IMR-90 (cell line): Measurements from ENCODE around the gene ASF1A.
A peak's percentile ranks its signal among the peaks of the same experiment; 100 is the strongest.

ENCODE experiments used
- CEBPB ChIP-seq: IDR thresholded peaks from 2 replicates; pipeline ENCODE4 v1.6.1; 2012; ENCODE audit warnings: low read depth, low read length, improper control_type of control experiment
- CTCF ChIP-seq: conservative IDR thresholded peaks from 2 replicates; pipeline ENCODE4 v1.5.1; 2012; ENCODE audit warnings: mild to moderate bottlenecking, low read depth, low read length, improper control_type of control experiment
- MAFK ChIP-seq: IDR thresholded peaks from 2 replicates; pipeline ENCODE4 v1.6.1; 2012; ENCODE audit warnings: low read depth, low read length, improper control_type of control experiment
- MAZ ChIP-seq: IDR thresholded peaks from 2 replicates; pipeline ENCODE4 v1.6.1; 2012; ENCODE audit warnings: low read depth, mild to moderate bottlenecking, low read length, improper control_type of control experiment, moderate library complexity, borderline replicate concordance
- MXI1 ChIP-seq: IDR thresholded peaks from 2 replicates; pipeline ENCODE4 v1.6.1; 2012; ENCODE audit warnings: low read depth, mild to moderate bottlenecking, low read length, moderate library complexity, borderline replicate concordance
- POLR2A ChIP-seq: IDR thresholded peaks from 2 replicates; pipeline ENCODE4 v1.6.1; 2012; ENCODE audit warnings: mild to moderate bottlenecking, low read depth, low read length
- RAD21 ChIP-seq: IDR thresholded peaks from 2 replicates; pipeline ENCODE4 v1.6.1; 2012; ENCODE audit warnings: low read length, improper control_type of control experiment
- SMC3 ChIP-seq: fragments of 150-350 bp; IDR thresholded peaks from 2 replicates; pipeline ENCODE4 v1.6.1; 2016; ENCODE audit warnings: low read depth, mild to moderate bottlenecking, antibody characterized with exemption, low read length, moderate library complexity
- TF ChIP-seq, protein P1 (sequence below): fragments of 150-350 bp; IDR thresholded peaks from 2 replicates; pipeline ENCODE4 v1.6.1; 2017; ENCODE audit warnings: mild to moderate bottlenecking, antibody characterized with exemption, low read length, low read depth

DNA sequence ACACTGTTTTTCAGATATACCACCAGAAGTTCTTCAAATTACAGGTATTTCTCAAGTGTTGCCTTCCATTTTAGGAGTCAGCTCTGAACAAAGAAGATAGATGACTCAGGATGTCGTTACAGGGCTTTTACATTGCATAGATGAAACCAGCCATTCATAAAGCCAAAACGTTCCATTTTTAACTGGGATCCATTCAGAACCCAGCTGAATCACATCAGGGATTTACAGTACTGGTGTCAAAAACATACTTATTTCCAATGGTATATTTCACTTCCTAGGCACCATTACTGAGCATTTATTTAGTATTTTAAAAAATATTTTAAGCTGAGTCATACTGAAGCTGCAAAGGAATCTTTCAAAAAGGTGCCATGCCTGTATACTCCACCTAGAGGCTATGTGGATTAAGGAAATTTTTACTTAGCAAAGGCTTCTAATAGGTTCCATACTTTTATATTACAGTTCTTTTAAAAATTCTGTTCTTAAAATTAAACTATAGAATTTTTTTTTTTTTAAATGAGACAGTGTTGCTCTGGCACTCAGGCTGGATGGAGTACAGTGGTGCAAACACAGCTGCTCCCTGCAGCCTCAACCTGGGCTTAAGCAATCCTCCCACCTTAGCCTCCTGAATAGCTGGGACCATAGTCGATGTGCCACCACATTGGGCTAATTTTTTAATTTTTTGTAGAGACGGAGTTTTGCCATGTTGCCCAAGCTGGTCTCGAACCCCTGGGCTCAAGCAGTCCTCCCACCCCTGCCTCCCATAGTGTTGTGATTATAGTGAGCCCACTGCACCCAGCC, 2.6 kb downstream of the ASF1A start:
- no peak for TF ChIP-seq POLR2A
- peak; percentile 48 for TF ChIP-seq CTCF
- no peak for TF ChIP-seq MAZ
- no peak; the same call in 1 of the 2 replicates for TF ChIP-seq RAD21
- TF ChIP-seq CEBPB = no peak
- TF ChIP-seq SMC3 = no peak
- TF ChIP-seq, protein P1, sequence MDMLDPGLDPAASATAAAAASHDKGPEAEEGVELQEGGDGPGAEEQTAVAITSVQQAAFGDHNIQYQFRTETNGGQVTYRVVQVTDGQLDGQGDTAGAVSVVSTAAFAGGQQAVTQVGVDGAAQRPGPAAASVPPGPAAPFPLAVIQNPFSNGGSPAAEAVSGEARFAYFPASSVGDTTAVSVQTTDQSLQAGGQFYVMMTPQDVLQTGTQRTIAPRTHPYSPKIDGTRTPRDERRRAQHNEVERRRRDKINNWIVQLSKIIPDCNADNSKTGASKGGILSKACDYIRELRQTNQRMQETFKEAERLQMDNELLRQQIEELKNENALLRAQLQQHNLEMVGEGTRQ = no peak
- no peak for TF ChIP-seq MXI1
- TF ChIP-seq MAFK = peak; percentile 45; the same call in 1 of the 2 replicates
